ENCODE results near the gene ZNF324. TPM values are rescaled to one million over a fixed set of nuclear protein-coding genes. Genes with fewer than 3 reads are reported as not detected.

Gene ZNF324
- total and polyA plus RNA-seq, 9 of the 15 experiments (the other 6 are each of a cell fraction or from before 2014, with no cell fraction given), result 0.92 to 16.4 (median 5.3) TPM

- TF ChIP-seq SIN3B (IDR thresholded peaks at IDR 0.05; ENCODE audit: low read depth), result 0 out of 2 replicates have a peak, but pooled peaks have one; percentile 8
- TF ChIP-seq, protein P1, sequence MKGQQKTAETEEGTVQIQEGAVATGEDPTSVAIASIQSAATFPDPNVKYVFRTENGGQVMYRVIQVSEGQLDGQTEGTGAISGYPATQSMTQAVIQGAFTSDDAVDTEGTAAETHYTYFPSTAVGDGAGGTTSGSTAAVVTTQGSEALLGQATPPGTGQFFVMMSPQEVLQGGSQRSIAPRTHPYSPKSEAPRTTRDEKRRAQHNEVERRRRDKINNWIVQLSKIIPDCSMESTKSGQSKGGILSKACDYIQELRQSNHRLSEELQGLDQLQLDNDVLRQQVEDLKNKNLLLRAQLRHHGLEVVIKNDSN (CRISPR knock-in tag; IDR thresholded peaks at IDR 0.05), result peak; percentile 47; the same call in 1 of the 2 replicates
- TF ChIP-seq, protein P2, sequence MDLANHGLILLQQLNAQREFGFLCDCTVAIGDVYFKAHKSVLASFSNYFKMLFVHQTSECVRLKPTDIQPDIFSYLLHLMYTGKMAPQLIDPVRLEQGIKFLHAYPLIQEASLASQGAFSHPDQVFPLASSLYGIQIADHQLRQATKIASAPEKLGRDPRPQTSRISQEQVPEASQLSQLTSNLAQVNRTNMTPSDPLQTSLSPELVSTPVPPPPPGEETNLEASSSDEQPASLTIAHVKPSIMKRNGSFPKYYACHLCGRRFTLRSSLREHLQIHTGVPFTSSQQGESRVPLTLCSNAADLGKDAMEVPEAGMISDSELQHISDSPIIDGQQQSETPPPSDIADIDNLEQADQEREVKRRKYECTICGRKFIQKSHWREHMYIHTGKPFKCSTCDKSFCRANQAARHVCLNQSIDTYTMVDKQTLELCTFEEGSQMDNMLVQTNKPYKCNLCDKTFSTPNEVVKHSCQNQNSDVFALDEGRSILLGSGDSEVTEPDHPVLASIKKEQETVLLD (IDR thresholded peaks at IDR 0.05), result 0 out of 2 replicates have a peak, but pooled peaks have one; percentile 35
- TF ChIP-seq PCBP1 (IDR thresholded peaks at IDR 0.05; ENCODE audit: low read depth, low read length, poor library complexity, severe bottlenecking), result no peak
- TF ChIP-seq SMAD1 (IDR thresholded peaks at IDR 0.05; ENCODE audit: low read depth, low read length, partially characterized antibody), result peak; percentile 35
- no peak for TF ChIP-seq ZNF445 (CRISPR knock-in tag; IDR thresholded peaks at IDR 0.05; ENCODE audit: low read depth)
- 0 out of 2 replicates have a peak, but pooled peaks have one; percentile 44 for TF ChIP-seq ELK1 (CRISPR knock-in tag; IDR thresholded peaks at IDR 0.05)
- no peak for TF ChIP-seq ARID3B (CRISPR knock-in tag; IDR thresholded peaks at IDR 0.05; ENCODE audit: borderline replicate concordance)
- TF ChIP-seq POLR2B (IDR thresholded peaks at IDR 0.05; ENCODE audit: low read depth, partially characterized antibody), result peak; percentile 52
- TF ChIP-seq SMARCA4 (IDR thresholded peaks at IDR 0.05), result no peak
- TF ChIP-seq ATF1 (CRISPR knock-in tag; IDR thresholded peaks at IDR 0.05), result no peak; the same call in 1 of the 2 replicates
- TF ChIP-seq ATF1 (tag; IDR thresholded peaks at IDR 0.05), result peak; percentile 89
- TF ChIP-seq CBFB (CRISPR knock-in tag; IDR thresholded peaks at IDR 0.05), result no peak
- TF ChIP-seq POLR2A (conservative IDR thresholded peaks at IDR 0.05), result peak; percentile 82
- TF ChIP-seq RBFOX2 (IDR thresholded peaks at IDR 0.05; ENCODE audit: low read depth, low read length), result peak; percentile 89
- peak in 1 of 2 experiments; percentile 82 for TF ChIP-seq AFF1 (IDR thresholded peaks at IDR 0.05; ENCODE audit: low read depth in 1 of 2, partially characterized antibody in 2 of 2)
Measured at GRCh38 chr19:58451358-58452101, 15.3 kb upstream of the ZNF324 start, which contains the start of gene ZNF324B (continued).

Measured in K562 (cell line).